ENCODE results near the gene DNAJC4.

Gene DNAJC4

GRCh38 chr11:64230171-64230984 is at the start of gene DNAJC4:
TSS of gene DNAJC4 (plus strand) at chr11:64230548. CDS start at chr11:64230855, 307 bp downstream.
- peak; percentile 81 to 86 for DNase-seq (ENCODE audit: low read depth in 2 of 2)

GRCh38 chr11:64180891-64181290 is 49.5 kb upstream of the DNAJC4 start:
- no peak for DNase-seq (ENCODE audit: low read depth in 2 of 2)

- peak; percentile 39 to 45 for DNase-seq (ENCODE audit: low read depth in 2 of 2)
These were observed 48.6 kb upstream of the DNAJC4 start for GRCh38 chr11:64181506-64182411.

- no peak for DNase-seq (ENCODE audit: low read depth in 2 of 2)
These were observed 46.5 kb upstream of the DNAJC4 start for GRCh38 chr11:64183890-64184289.

GRCh38 chr11:64185175-64185692 is 45.1 kb upstream of the DNAJC4 start:
- peak in 1 of 2 donors; percentile 20 for DNase-seq (ENCODE audit: low read depth in 2 of 2)

GRCh38 chr11:64185693-64186491 is 44.5 kb upstream of the DNAJC4 start, which contains the start of gene STIP1:
TSS of gene STIP1 (plus strand) at chr11:64186171. CDS start at chr11:64186262, 91 bp downstream.
- DNase-seq (ENCODE audit: low read depth in 2 of 2): peak; percentile 96 to 97

- DNase-seq (ENCODE audit: low read depth in 2 of 2): peak in 1 of 2 donors; percentile 36
These were observed 43.7 kb upstream of the DNAJC4 start for GRCh38 chr11:64186492-64187165.

- DNase-seq (ENCODE audit: low read depth in 2 of 2): no peak
These were observed 37.9 kb upstream of the DNAJC4 start for GRCh38 chr11:64192434-64192833.

- DNase-seq (ENCODE audit: low read depth in 2 of 2): no peak
These were observed 33.7 kb upstream of the DNAJC4 start for GRCh38 chr11:64196626-64197025.

- DNase-seq (ENCODE audit: low read depth in 2 of 2): no peak
These were observed 31.8 kb upstream of the DNAJC4 start for GRCh38 chr11:64198511-64198910.

- DNase-seq (ENCODE audit: low read depth in 2 of 2): no peak
These were observed 28.8 kb upstream of the DNAJC4 start for GRCh38 chr11:64201543-64201942.

- no peak for DNase-seq (ENCODE audit: low read depth in 2 of 2)
These were observed 27.4 kb upstream of the DNAJC4 start for GRCh38 chr11:64202992-64203391.

GRCh38 chr11:64203421-64204079 is 26.8 kb upstream of the DNAJC4 start:
- no peak for DNase-seq (ENCODE audit: low read depth in 2 of 2)

- DNase-seq (ENCODE audit: low read depth in 2 of 2): no peak
These were observed 26.3 kb upstream of the DNAJC4 start for GRCh38 chr11:64204080-64204440.

- peak; percentile 59 to 63 for DNase-seq (ENCODE audit: low read depth in 2 of 2)
These were observed 25.8 kb upstream of the DNAJC4 start for GRCh38 chr11:64204464-64204989.

GRCh38 chr11:64206457-64207255 is 23.7 kb upstream of the DNAJC4 start, which contains the start of gene FERMT3:
TSS of gene FERMT3 (plus strand) at chr11:64206721. CDS start at chr11:64207365, 644 bp downstream.
- peak; percentile 73 to 76 for DNase-seq (ENCODE audit: low read depth in 2 of 2)

GRCh38 chr11:64207256-64208085 is 22.9 kb upstream of the DNAJC4 start:
- peak; percentile 83 to 86 for DNase-seq (ENCODE audit: low read depth in 2 of 2)
